T-helper 9 cell (primary cell): Measurements from ENCODE around the gene GGA2.
"Not testable (repeated sequence)": the region's sequence is repeated elsewhere in the genome, so short reads cannot be mapped to it uniquely, and the experiment has no call there.

Experiments used
- DNase-seq: peaks from one replicate; pipeline ENCODE4 v3.0.0-alpha.2; 2020
- total RNA-seq, 2 donors: gene quantifications; one replicate each; lab custom pipeline; 2026; lab: John Stamatoyannopoulos, UW

The GGA2 gene, protein sequence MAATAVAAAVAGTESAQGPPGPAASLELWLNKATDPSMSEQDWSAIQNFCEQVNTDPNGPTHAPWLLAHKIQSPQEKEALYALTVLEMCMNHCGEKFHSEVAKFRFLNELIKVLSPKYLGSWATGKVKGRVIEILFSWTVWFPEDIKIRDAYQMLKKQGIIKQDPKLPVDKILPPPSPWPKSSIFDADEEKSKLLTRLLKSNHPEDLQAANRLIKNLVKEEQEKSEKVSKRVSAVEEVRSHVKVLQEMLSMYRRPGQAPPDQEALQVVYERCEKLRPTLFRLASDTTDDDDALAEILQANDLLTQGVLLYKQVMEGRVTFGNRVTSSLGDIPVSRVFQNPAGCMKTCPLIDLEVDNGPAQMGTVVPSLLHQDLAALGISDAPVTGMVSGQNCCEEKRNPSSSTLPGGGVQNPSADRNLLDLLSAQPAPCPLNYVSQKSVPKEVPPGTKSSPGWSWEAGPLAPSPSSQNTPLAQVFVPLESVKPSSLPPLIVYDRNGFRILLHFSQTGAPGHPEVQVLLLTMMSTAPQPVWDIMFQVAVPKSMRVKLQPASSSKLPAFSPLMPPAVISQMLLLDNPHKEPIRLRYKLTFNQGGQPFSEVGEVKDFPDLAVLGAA
- 138 to 161 reads per million in 2 donors for total RNA-seq

DNA sequence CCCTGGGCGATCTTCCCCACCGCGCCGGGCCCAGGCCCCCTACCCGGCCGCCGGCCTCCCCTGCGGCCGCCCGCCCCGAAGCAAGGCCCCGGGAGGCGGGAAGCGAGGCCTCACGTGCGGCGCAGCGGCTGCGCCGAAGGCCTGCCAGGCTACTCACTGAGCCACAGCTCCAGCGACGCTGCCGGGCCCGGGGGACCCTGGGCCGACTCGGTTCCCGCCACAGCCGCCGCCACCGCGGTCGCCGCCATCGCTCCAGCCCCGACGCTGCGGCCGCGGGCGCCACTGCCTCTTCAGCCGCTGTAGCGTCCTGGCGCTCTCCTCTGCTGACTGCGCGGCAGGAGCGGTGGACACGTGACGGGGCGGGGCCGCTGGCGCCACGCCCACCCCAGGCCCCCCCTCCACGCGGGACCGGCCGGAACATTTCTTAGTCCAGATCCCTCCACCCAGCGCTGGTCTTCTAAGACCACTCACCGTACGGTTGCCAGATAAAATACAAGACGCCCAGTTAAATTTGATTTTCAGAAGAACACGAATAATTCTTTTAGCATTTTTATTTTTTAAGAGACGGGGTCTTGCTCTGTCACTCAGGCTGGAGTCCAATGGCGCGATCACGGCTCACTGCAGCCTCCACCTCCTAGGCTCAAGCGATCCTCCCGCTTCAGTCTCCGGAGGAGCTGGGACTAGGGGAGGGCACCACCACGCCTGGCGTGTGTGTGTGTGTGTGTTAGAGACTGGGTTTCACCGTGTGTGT, at the start of gene GGA2:
GGA2 (minus strand) TSS at position 331 of the 751 bp plus-strand sequence; CDS start at position 248, 83 bp downstream.
- peak; percentile 75 for DNase-seq

DNA sequence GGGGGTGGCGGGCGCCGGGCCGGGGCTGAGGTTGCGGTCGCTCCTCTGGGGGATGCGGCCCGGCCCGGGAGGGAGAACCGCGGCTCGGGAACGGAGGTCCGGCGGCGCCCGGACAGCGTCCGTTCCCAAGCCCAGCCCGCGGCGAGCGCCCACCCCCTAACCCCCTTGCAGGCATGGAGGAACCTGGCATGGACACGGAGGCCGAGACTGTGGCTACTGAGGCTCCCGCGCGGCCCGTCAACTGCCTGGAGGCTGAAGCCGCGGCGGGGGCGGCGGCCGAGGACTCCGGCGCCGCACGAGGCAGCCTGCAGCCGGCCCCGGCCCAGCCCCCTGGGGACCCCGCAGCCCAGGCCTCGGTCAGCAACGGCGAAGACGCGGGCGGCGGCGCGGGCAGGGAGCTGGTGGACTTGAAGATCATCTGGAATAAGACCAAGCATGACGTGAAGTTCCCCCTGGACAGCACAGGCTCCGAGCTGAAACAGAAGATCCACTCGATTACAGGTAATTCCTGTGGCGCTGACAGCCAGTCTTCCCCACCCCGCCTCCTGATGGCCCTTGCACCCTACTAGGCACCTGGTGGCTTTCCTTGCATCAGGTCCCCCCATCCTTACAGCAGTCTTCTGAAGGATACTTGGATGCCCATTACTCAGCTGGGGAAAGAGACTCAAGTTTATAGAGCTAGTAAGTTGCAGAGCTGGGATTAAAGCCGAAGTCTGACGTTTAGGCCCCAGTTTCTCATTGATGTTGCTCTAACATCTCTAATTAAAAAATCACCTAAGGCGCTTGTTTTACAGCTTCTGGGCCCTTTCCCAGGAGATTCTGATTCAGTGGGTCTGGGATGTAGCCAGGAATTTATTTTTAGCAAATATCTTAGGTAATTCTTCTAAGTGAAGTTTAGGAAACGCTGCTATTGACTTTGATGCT, 47.7 kb upstream of the GGA2 start:
- DNase-seq: no peak

DNA sequence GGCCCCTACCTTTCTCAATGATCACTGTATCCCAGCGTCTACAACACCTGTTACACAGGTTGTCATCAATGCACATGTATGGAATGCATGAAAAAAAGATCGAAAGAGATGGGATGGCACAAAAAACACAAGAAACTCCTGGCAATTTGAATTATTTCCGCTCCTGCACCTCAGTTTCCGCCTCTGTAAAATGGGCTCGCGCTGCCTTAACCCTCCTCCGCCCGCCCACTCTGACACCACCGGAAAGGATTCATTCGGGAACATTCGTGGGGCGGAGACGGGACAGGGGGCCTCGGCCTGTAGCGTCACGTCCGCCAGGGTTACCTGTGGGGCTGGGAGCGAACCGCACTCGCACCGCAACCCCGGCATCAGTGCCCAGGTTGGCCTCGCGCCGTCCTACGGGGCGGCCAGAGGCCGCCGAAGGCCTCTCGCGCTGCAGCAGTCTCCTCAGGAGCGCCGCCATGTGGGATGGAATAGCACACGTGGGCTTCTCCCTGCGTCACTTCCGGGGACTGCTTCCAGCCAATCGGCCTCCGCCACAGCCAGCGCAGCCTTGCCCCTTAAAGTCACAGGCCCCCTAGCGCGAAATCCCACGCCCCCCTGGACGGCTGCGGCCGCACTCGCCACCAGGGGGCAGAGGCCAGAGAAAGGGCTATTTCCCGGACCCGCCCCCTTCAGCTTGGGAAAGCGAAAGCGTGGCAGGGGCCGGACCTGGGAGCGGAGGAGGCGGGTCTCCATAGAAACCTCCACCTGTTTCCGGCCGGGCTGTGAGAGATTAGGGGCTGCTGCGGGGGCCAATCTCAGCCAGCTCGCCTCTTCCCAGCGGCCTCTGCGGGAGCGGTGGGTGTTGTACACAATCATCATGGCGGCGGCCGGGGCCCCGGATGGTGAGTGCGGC, 46.8 kb upstream of the GGA2 start, which contains the start of the genes EARS2 and UBFD1:
EARS2 (minus strand) TSS at position 470 of the 898 bp plus-strand sequence; CDS start at position 463, 7 bp downstream.
UBFD1 (plus strand) TSS at position 847 of the 898 bp plus-strand sequence; CDS start at position 863, 16 bp downstream.
- DNase-seq: peak; percentile 88

DNA sequence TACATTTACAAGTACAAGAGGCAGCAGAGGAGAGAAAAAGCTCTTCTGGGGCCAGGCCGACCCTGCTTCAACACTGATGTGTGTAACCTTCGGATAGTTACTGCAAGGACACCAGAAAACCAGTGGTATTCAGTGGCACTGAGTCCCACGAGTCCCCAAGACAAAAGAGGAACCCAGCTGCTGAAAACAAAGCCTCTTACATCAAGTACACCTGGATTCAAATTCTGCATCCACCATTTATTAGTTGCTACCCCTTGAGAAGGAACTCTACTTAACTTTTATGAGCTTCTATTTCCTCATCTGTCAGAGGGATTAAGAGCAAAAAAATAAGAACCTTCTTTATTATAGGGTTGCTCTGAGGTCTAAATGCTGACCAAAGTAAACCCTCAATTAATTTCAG, 44.2 kb upstream of the GGA2 start:
- DNase-seq: no peak

DNA sequence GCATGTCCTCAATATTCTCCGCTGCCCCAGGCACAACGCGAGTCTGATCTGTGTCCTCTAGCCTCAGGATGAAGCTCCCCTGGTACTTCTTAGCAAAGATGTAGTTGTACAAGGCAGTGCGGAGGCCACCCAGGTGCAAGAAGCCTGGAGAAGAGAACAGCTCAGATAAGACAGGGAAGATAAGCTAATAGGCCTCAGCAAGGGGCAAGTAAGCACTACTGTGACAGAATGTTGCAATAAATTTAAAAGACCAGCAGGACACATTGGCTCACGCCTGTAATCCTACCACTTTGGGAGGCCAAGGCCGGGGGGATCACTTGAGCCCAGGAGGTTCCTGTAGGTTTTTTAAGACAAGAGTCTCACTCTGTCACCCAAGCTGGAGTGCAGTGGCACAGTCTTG, 41.9 kb upstream of the GGA2 start:
- no peak for DNase-seq

DNA sequence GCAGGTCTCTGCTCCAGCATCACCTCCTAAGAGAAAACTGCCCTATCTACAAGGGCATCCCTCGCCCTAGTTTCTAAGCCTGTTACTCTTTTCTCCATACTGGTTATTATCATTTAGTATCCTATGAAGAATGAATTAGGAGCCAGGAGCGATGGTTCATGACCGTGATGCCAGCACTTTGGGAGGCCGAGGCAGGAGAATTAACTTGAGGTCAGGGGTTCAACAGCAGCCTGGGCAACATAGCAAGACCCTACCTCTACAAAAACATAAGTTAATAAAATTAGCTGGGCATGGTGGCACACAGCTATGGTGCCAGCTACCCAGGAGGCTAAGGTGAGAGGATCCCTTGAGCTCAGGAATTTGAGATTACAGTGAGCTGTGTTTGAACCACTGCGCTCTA, 39.6 kb upstream of the GGA2 start:
- no peak for DNase-seq

DNA sequence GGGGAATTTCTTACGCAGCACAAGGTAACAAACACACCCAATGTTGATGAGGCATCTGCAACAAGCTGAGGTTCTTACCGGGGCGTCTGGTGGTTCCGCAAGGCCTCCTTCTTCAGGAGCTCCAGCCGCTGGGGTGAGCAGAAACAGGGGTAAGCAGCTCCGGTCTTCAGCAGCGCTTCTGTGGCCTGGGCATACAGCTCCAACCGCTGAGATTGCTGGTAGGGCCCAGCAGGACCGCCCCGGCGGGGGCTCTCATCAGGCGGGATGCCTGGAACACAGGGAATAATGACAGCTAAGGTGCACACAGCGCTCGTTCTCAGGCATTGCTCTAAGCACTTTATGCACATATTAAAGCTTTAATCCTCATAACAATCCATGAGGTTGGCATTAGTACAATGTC, 34.1 kb upstream of the GGA2 start:
- DNase-seq: no peak

DNA sequence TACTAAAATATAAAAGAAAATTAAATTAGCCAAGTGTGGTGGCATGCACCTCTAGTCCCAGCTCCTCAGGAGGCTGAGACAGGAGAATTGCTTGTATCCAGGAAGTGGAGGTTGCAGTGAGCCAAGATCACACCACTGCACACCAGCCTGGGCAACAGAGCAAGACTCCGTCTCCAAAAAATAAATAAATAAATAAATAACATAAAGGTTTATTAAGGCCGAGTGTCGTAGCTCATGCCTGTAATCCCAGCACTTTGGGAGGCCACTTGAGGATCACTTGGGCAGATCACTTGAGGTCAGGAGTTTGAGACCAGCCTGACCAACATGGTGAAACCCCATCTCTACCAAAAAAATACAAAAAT, 30.5 kb upstream of the GGA2 start:
- not testable (repeated sequence) for DNase-seq

DNA sequence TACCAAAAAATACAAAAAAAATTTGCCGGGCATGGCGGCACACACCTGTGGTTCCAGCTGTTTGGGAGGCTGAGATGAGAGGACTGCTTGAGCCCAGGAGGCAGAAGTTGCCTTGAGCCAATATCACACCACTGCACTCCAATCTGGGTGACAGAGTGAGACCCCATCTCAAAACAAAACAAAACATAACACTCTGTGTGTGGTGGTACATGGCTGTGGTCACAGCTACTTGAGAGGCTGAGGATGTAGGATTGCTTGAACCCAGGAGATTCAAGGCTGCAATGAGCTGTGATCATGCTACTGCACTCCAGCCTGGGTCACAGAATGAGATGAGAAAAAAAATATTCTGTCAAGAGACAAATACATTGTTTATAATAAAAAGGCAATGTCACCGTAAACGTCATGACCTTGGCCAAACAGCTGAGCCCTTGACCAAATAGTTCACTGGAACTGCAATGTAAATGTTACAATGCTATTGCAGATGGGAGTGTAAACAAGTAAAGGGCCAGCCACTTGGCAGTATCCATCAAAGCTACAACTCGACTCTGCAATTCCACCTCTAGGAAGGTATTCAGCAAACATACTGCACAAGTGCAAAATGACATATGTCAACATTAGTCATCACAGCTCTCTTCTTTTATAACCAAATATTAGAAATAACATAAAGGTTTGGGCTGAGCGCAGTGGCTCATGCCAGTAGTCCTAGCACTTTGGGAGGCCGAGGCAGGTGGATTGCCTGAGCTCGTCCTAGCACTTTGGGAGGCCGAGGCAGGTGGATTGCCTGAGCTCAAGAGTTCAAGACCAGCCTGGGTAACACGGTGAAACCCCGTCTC, 29.9 kb upstream of the GGA2 start:
- DNase-seq: no peak

DNA sequence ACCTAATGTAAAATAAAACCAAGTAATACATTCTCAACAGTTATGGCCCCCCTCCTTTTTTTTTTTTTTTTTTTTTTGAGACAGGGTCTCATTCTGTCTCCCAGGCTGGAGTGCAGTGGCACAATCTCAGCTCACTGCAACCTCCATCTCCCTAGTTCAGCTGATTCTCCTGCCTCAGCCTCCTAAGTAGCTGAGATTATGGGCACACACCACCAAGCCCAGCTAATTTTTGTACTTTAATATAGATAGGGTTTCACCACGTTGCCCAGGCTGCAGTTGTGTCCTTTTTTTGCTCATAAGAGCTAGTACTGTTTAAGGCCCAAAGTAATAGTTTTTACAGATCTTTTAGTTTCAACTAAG, 28.6 kb upstream of the GGA2 start:
- DNase-seq: no peak

DNA sequence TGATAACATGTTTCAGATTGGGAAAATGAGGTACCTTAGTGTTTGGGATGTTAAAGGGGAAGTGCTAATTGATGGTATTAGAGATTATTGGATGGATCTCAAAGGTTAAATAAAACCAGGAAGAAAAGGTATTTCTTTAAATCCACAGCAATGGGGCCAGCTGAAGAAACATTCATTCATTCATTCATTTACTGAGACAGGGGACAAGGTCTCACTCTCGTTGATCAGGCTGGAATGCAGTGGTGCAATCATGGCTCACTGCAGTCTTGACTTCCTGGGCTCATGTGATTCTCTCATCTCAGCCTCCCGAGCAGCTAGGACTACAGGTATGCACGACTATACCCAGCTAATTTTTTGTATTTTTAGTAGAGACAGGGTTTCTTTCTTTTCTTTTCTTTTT, 27.1 kb upstream of the GGA2 start:
- no peak for DNase-seq

DNA sequence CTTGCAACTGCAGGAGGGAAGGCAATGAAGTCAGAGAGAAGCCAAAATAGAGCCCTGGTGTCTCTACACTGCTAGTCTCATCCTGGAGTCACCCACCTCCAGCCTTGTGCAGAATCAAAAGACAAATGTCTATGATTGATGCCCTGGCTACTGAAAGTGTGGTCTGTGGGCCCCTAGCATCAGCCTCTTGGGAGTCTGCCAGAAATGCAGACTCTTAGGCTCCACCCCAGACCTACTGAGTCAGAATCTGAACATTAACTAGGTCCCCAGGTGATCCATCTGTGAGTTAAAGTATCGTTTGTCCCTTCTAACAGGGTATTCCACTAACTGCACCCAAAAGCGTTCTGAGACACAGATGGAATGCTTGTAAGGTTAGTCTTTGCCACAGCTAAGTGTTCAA, 25.6 kb upstream of the GGA2 start:
- no peak for DNase-seq

DNA sequence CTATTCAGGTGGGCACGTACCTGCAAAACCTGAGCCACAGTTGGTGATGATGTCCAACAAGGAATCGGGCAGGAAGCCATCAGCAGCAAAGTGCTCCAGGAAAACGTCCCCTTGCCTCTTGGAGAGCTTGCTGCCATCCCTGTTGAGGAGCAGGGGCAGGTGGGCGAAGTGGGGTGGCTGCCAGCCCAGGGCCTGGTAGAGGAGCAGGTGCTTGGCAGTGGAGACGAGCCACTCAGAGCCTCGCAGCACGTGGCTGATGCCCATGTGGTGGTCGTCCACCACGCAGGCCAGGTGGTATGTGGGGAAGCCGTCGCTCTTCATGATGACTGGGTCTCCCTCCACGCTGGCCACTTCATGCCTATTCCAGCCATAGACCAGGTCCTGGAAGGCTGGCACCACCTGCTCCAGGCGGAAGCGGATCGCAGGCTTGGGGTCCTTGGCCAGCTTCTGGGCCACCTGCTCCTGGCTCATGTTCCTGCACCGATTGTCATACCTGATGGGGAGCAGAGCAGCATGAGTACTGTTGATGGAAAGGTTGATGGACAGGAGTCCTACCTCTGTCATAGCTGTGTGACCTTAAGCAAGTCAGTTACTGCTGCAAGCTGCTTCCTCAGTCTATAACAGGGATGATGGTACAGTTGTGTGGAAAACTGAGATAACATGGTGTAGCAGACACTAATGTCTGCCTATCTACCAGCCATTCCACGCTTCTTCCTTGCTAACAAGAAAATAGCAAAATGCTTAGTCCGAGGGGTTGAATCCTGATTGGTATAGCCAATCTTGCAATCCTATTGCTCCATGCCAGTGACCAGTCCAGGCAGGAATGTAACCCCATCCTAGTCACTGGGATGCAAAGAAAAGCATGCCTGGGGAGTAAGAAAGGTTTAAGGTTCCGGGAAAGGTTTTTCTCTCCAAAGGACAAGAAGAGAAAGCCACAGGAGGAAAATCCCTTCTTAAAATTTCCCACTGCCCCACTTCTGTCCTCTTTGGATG, 24.9 kb upstream of the GGA2 start:
- no peak for DNase-seq

DNA sequence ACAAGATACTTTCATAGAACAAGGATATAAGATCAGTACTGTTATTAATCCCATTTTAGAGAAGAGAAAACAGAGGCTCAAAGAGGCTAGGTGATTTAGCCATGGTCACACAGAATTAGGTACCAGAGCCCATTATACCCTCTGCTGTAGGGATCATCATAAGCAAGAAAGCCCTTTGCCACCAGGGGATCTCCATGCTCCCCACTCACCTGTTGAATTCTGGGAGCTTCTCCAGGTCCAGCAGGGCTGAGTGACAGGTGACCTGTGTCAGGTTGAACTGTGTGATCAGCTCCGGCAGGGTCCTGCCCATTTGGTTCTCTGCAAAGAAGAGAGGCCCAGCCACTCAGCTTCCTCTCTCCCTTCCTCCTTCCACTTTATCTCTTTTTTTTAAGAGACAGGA, 22.2 kb upstream of the GGA2 start:
- DNase-seq: no peak

DNA sequence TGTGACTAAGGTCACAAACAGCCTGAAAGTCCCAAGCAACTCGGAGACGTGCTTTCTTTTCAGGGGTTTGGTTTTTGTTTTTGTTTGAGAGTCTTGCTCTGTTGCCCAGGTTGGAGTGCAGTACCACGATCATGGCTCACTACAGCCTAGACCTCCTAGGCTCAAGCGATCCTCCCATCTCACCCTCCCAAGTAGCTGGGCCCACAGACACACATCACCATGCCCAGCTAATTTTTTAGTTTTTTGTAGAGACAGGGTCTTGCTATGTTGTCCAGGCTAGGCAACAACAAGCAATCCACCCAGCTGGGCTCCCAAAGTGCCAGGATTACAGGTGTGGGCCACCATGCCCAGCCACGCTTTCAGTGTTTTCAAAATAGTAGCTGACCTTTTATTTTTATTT, 19.8 kb upstream of the GGA2 start:
- DNase-seq: no peak

DNA sequence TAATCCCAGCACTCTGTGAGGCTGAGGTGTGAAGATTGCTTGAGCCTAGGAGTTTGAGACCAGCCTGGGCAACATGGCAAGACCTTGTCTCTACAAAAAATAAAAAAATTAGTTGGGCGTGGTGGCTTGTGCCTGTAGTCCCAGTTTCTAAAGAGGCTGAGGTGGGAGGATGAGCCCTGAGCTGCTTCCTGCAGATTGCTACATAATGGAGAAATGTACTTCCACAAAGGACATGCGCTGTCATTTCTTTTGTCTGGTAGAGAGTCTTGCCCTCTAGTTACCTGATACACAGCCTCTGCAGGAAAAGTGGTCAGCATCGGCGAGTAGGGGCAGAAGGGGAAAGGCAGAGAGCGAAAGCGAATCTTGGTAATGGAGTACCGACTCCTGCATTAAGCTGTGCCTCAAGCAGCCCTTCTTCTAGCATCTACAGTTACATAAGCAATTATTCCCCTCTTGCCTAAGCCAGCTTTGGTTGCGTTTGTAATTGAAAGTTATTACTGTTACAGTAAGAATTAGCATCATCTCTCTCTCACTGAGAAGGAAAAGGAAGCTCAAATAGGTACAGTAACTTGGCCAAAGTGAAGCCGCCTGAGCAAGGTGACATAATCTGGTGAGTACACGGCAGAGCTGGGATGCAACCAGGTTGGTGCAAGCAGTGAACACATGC, 18.5 kb upstream of the GGA2 start:
- no peak for DNase-seq

DNA sequence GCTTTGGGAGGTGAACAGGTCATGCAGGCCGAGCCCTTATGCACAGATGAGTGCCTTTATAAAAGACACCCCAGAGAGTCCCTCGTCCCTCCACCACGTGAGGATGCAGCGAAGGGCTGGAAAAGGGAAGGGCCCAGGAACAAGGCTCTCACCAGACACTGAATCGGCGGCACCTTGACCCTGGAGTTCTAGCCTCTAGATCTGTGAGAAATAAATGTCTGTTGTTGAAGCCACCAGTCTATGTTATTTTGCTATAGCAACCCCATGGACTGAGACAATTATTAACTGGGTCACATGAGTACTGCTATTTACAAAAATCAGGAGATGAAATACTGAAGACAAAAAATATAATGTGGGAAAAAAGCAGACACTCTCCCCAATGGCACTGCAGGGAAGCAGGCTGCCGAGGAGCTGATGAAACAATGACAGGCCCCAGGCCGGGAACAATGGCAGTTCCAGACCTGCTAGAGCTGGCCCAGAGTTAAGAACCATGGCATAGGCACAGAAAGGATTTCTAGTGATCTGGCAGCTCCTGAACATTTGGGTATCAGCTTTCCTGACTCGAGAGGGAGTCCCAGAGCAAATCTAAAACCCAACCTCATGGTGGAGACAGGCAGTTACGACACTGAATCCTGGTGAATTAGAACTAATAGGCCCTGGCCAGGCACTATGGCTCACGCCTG, 17.8 kb upstream of the GGA2 start:
- no peak for DNase-seq

DNA sequence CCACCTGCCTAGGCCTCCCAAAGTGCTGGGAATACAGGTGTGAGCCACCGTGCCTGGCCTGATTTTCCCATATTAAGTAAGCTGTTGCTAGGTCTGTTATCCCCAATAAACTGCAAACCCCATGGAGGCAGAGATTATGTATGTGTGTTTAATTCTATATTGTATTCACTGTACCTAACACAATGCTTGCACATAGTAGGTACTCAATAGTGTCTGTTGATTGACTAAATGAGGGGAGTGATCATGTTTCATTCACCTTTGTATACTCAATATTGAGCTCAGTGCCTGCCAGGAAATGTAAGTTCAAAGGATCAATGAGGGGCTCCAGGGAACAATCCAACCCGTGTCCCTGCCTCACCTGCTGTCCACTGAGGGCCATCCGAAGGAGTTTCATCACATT, 14.6 kb upstream of the GGA2 start:
- DNase-seq: no peak
